HepG2 (cell line): ENCODE data around the gene ATR. TPM values are rescaled to one million over a fixed set of nuclear protein-coding genes. Genes with fewer than 3 reads are reported as not detected.

Experiments used
- ATAC-seq: fragments of 200-7000 bp; cut with Tn5 transposase; 3 replicates; pipeline ENCODE4 v1.9.1; 2020; ENCODE audit warnings: mild to moderate bottlenecking, moderate library complexity
- BruUV-seq: library from RNA; stranded (reverse); fragments of 400-500 nt; replicated peaks from 2 replicates; lab custom pipeline; 2021; lab: Mats Ljungman, UMichigan
- CTCF ChIA-PET: fragments of 300-600 bp; formaldehyde crosslinking; extraction: SDS; loops from one replicate; lab custom pipeline; 2021; ENCODE audit warnings: low total read pairs, inconsistent platforms, low intra/inter-chr PET ratio; lab: Yijun Ruan, JAX
- POLR2A ChIA-PET: fragments of 350-600 bp; sonication (Branson Sonifier 250); formaldehyde crosslinking; loops from one replicate; lab custom pipeline; 2020; ENCODE audit warnings: antibody characterized with exemption, inconsistent platforms; lab: Yijun Ruan, JAX
- DNase-seq: peaks from one replicate; pipeline ENCODE4 v3.0.0-alpha.2; 2015; ENCODE audit warnings: low spot score
- FAIRE-seq: peaks from 3 replicates; lab custom pipeline; 2011; peaks lifted over from hg19 to GRCh38; lab: Jason Lieb, UNC
- H2AFZ ChIP-seq: one replicate; pipeline ENCODE4 v1.6.1; 2011; ENCODE audit warnings: low read length, inconsistent platforms
- H3K27ac ChIP-seq: fragments of 300-600 bp; 3 replicates; pipeline ENCODE4 v1.8.0; 2011; ENCODE audit warnings: mixed run types, mild to moderate bottlenecking, mixed read lengths, low read length, inconsistent platforms; ENCODE audit not compliant: insufficient read depth; ENCODE audit errors: extremely low read length
- H3K27me3 ChIP-seq, 2 experiments: fragments of 200-600 bp in 1 of 2; 2 replicates in 1 of 2; 3 replicates in 1 of 2; pipeline versions ENCODE4 v1.6.0 to v1.8.0; 2011; ENCODE audit warnings: low read length in 2 of 2, mild to moderate bottlenecking in 2 of 2, moderate library complexity in 2 of 2, inconsistent platforms in 1 of 2; ENCODE audit not compliant: insufficient read depth in 2 of 2, control insufficient read depth in 1 of 2
- H3K36me3 ChIP-seq, 2 experiments: fragments of 200-600 bp in 1 of 2; replicated peaks in 1 of 2; 2 replicates in 1 of 2; 3 replicates in 1 of 2; pipeline versions ENCODE4 v1.5.1 to v1.8.0; 2011; ENCODE audit warnings: low read length in 2 of 2, inconsistent platforms in 1 of 2; ENCODE audit not compliant: insufficient read depth in 2 of 2, control insufficient read depth in 1 of 2
- H3K4me1 ChIP-seq: 2 replicates; pipeline ENCODE4 v1.5.1; 2012; ENCODE audit warnings: low read length, inconsistent platforms; ENCODE audit not compliant: insufficient read depth
- H3K4me2 ChIP-seq: 2 replicates; pipeline ENCODE4 v1.6.0; 2011; ENCODE audit warnings: low read depth, low read length, inconsistent platforms
- H3K4me3 ChIP-seq, 3 experiments: fragments of 200-600 bp in 1 of 3; sonication (generic), shearing (Covaris generic) in 1 of 3; replicated peaks in 1 of 3; 2 replicates each; pipeline ENCODE4 v1.5.1; 2011 to 2016; ENCODE audit warnings: low read length in 3 of 3, inconsistent platforms in 2 of 3, low read depth in 2 of 3, mild to moderate bottlenecking in 2 of 3, control low read depth in 1 of 3, mixed read lengths in 1 of 3; ENCODE audit not compliant: insufficient read depth in 1 of 3
- H3K79me2 ChIP-seq: one replicate; pipeline ENCODE4 v1.6.1; 2011; ENCODE audit warnings: low read length, inconsistent platforms; ENCODE audit not compliant: insufficient read depth
- H3K9ac ChIP-seq: 2 replicates; pipeline ENCODE4 v1.6.0; 2011; ENCODE audit warnings: mild to moderate bottlenecking, low read depth, low read length, inconsistent platforms; ENCODE audit not compliant: insufficient read depth
- H3K9me3 ChIP-seq: 2 replicates; pipeline ENCODE4 v1.5.1; 2012; ENCODE audit warnings: mild to moderate bottlenecking, low read length
- H4K20me1 ChIP-seq: 2 replicates; pipeline ENCODE4 v1.6.0; 2011; ENCODE audit warnings: inconsistent platforms, mild to moderate bottlenecking, low read length, moderate library complexity; ENCODE audit not compliant: insufficient read depth
- CHD2 ChIP-seq: IDR thresholded peaks from 2 replicates; pipeline ENCODE4 v1.6.1; 2011; ENCODE audit warnings: low read depth, low read length, improper control_type of control experiment
- DNMT3B ChIP-seq: conservative IDR thresholded peaks from 2 replicates; pipeline ENCODE4 v1.6.1; 2016; ENCODE audit warnings: missing biosample characterization, control low read depth
- DPF2 ChIP-seq: sonication (generic); formaldehyde crosslinking; IDR thresholded peaks from 2 replicates; pipeline ENCODE4 v1.4.0; 2020; ENCODE audit warnings: mild to moderate bottlenecking, low read depth, missing genetic modification reagents, borderline replicate concordance
- ELF4 ChIP-seq: sonication (generic); formaldehyde crosslinking; IDR thresholded peaks from 2 replicates; pipeline ENCODE4 v1.5.0; 2020; ENCODE audit warnings: missing genetic modification reagents, mild to moderate bottlenecking, moderate library complexity, borderline replicate concordance
- NONO ChIP-seq, 2 experiments: fragments of 450-650 bp in 1 of 2; sonication (generic) in 1 of 2; formaldehyde crosslinking in 1 of 2; IDR thresholded peaks in 1 of 2; conservative IDR thresholded peaks in 1 of 2; 2 replicates each; pipeline versions ENCODE4 v1.6.1 to v1.8.0; 2017 to 2022; ENCODE audit warnings: mild to moderate bottlenecking in 1 of 2, missing genetic modification reagents in 1 of 2, moderate library complexity in 1 of 2
- PPARG ChIP-seq: conservative IDR thresholded peaks from 2 replicates; pipeline ENCODE4 v1.6.1; 2016; ENCODE audit warnings: missing biosample characterization, missing genetic modification reagents
- REL ChIP-seq: sonication (generic); formaldehyde crosslinking; conservative IDR thresholded peaks from 2 replicates; pipeline ENCODE4 v1.8.0; 2022; ENCODE audit warnings: mild to moderate bottlenecking, missing genetic modification reagents, moderate library complexity
- RELA ChIP-seq: sonication (generic); formaldehyde crosslinking; IDR thresholded peaks from 2 replicates; pipeline ENCODE4 v1.4.0; 2020; ENCODE audit warnings: missing genetic modification reagents
- RXRA ChIP-seq: sonication (generic); formaldehyde crosslinking; IDR thresholded peaks from 2 replicates; pipeline ENCODE4 v1.5.1; 2020; ENCODE audit warnings: missing genetic modification reagents
- SALL1 ChIP-seq: sonication (generic); formaldehyde crosslinking; IDR thresholded peaks from 2 replicates; pipeline ENCODE4 v1.8.0; 2022; ENCODE audit warnings: mild to moderate bottlenecking, missing genetic modification reagents
- SIX4 ChIP-seq: sonication (generic); formaldehyde crosslinking; IDR thresholded peaks from 2 replicates; pipeline ENCODE4 v1.4.0; 2020; ENCODE audit warnings: missing genetic modification reagents
- ZBTB14 ChIP-seq: sonication (generic); formaldehyde crosslinking; IDR thresholded peaks from 2 replicates; pipeline ENCODE4 v1.4.0; 2020; ENCODE audit warnings: missing genetic modification reagents
- ZFP1 ChIP-seq: IDR thresholded peaks from 2 replicates; pipeline ENCODE4 v1.6.1; 2016
- ZFP62 ChIP-seq: sonication (generic); formaldehyde crosslinking; IDR thresholded peaks from 2 replicates; pipeline ENCODE4 v1.4.0; 2020; ENCODE audit warnings: missing genetic modification reagents
- ZNF10 ChIP-seq: sonication (generic); formaldehyde crosslinking; IDR thresholded peaks from 2 replicates; pipeline ENCODE4 v1.4.0; 2020; ENCODE audit warnings: mild to moderate bottlenecking, low read depth, missing genetic modification reagents, borderline replicate concordance
- ZNF20 ChIP-seq: sonication (generic); formaldehyde crosslinking; IDR thresholded peaks from 2 replicates; pipeline ENCODE4 v1.4.0; 2020; ENCODE audit warnings: mild to moderate bottlenecking, moderate library complexity, missing genetic modification reagents
- ZNF451 ChIP-seq: sonication (generic); formaldehyde crosslinking; IDR thresholded peaks from 2 replicates; pipeline ENCODE4 v1.5.0; 2020; ENCODE audit warnings: mild to moderate bottlenecking, missing genetic modification reagents
- ZNF558 ChIP-seq: sonication (generic); formaldehyde crosslinking; IDR thresholded peaks from 2 replicates; pipeline ENCODE4 v1.9.0; 2022; ENCODE audit warnings: mild to moderate bottlenecking, missing genetic modification reagents, borderline replicate concordance
- ZNF614 ChIP-seq: IDR thresholded peaks from 2 replicates; pipeline ENCODE4 v1.6.1; 2018; ENCODE audit warnings: missing biosample characterization, missing genetic modification reagents, inconsistent platforms, borderline replicate concordance
- ZNF678 ChIP-seq: sonication (generic); formaldehyde crosslinking; IDR thresholded peaks from 2 replicates; pipeline ENCODE4 v1.4.0; 2020; ENCODE audit warnings: mild to moderate bottlenecking, missing genetic modification reagents
- WGBS: methylation state at CpG from one replicate; pipeline ENCODE4 v1.1.6; 2017; ENCODE audit warnings: low lambda C conversion rate; 5-methylcytosine and 5-hydroxymethylcytosine counted together
- in situ Hi-C: cut with HindIII; loops from 2 replicates; pipeline ENCODE4 v1.10.0; 2017; ENCODE audit warnings: low pct_unique_long_range_greater_than_20kb; ENCODE audit not compliant: extremely low pct_ligation_motif_present
- intact Hi-C: fragments of 100-400 bp; cut with micrococcal nuclease; formaldehyde crosslinking; loops from one replicate; pipeline ENCODE4 v1.10.0; 2022; ENCODE audit not compliant: unreplicated experiment
- polyA plus RNA-seq, 8 experiments: library from polyadenylated mRNA; depleted of rRNA in 3 of 8; stranded (reverse) in 7 of 8; unstranded in 1 of 8; fragments of >200 nt; fragmentation: Illumina TruSeq in 4 of 8; extraction: Trizol in 4 of 8; gene quantifications; 2 replicates each; pipeline versions ENCODE4 v1.2.1 to v1.2.3, GENCODE V29; 2011 to 2016; ENCODE audit warnings: low read depth in 4 of 8, missing spikeins in 1 of 8, mixed read lengths in 1 of 8; ENCODE audit not compliant: insufficient read depth in 1 of 8
- total RNA-seq, 5 experiments: library from RNA; depleted of rRNA; stranded (reverse); fragments of >200 nt; fragmentation: Illumina TruSeq; extraction: Trizol; gene quantifications; 2 replicates each; pipeline ENCODE4 v1.2.3, GENCODE V29; 2016; ENCODE audit warnings: low read depth in 1 of 5
- TF ChIP-seq, protein P1 (sequence below): sonication (generic); formaldehyde crosslinking; IDR thresholded peaks from 2 replicates; pipeline ENCODE4 v1.5.1; 2020; ENCODE audit warnings: mild to moderate bottlenecking, missing genetic modification reagents, moderate library complexity

ATR gene
- total and polyA plus RNA-seq, 2 of the 13 experiments (the other 11 are each of a cell fraction or from before 2014, with no cell fraction given) = 6.6 to 17.0 TPM

GRCh38 chr3:142447852-142448823, 130.4 kb downstream of the ATR start, which contains the start of gene XRN1:
XRN1 (minus strand) TSS chr3:142448037; CDS start chr3:142447944, 93 bp downstream.
- CTCF ChIA-PET = no interaction called here
- POLR2A ChIA-PET = interaction anchor here (0.6 to 1.4 kb wide), 2 partner anchors 131 to 151 kb away, joined by 3 to 5 read pairs; partner anchors contain the start of gene ATR
- peak within 1 kb of the TSS; percentile 96 for H2AFZ ChIP-seq
- intact Hi-C loops (loop anchor here (10.0 kb wide), 1 partner anchor 127 kb away; the partner anchor contains the start of gene ATR), in situ Hi-C loops (no loop called here)
- BruUV-seq = TSS peak; percentile 95
- peaks cover 0 to 4% of the 10 kb centered on the region in 2 experiments; a peak in 1 of 5 replicates for H3K27me3 ChIP-seq
- peaks cover 46% of the 10 kb centered on the region for H3K79me2 ChIP-seq
- peak within 1 kb of the TSS; percentile 97 to 100 (median 99) for H3K4me3 ChIP-seq
- H4K20me1 ChIP-seq = peaks cover 6% of the 10 kb centered on the region
- FAIRE-seq (peak; percentile 71), ATAC-seq (peak; percentile 99), DNase-seq (peak; percentile 86)
- peaks cover 0 to 7% of the 10 kb centered on the region in 2 experiments; a peak in 2 of 5 replicates for H3K36me3 ChIP-seq
- peak within 1 kb of the TSS; percentile 99 for H3K9ac ChIP-seq
- H3K4me2 ChIP-seq = peak within 1 kb of the TSS; percentile 81
- peaks cover 35% of the 10 kb centered on the region for H3K4me1 ChIP-seq
- H3K27ac ChIP-seq = peak within 1 kb of the TSS; percentile 96
- no peaks in the 10 kb centered on the region for H3K9me3 ChIP-seq
- 23% methylated on average over 20 of the region's 52 CpGs for WGBS
- TF ChIP-seq, protein P1, sequence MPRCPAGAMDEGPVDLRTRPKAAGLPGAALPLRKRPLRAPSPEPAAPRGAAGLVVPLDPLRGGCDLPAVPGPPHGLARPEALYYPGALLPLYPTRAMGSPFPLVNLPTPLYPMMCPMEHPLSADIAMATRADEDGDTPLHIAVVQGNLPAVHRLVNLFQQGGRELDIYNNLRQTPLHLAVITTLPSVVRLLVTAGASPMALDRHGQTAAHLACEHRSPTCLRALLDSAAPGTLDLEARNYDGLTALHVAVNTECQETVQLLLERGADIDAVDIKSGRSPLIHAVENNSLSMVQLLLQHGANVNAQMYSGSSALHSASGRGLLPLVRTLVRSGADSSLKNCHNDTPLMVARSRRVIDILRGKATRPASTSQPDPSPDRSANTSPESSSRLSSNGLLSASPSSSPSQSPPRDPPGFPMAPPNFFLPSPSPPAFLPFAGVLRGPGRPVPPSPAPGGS (CRISPR knock-in tag) = peak; percentile 89
- TF ChIP-seq DNMT3B (no peak), SIX4 (CRISPR knock-in tag) (0 out of 2 replicates have a peak, but pooled peaks have one; percentile 20), ZFP62 (CRISPR knock-in tag) (no peak), SALL1 (CRISPR knock-in tag) (peak; percentile 67), NONO (IDR thresholded peaks at IDR 0.05) (no peak), NONO (CRISPR knock-in tag; conservative IDR thresholded peaks at IDR 0.05) (peak; percentile 48; the same call in 1 of the 2 replicates), ZNF451 (CRISPR knock-in tag) (0 out of 2 replicates have a peak, but pooled peaks have one; percentile 18), ZNF614 (CRISPR knock-in tag) (no peak; the same call in 1 of the 2 replicates), ZNF678 (CRISPR knock-in tag) (no peak), ELF4 (CRISPR knock-in tag) (no peak), DPF2 (CRISPR knock-in tag) (no peak), REL (CRISPR knock-in tag) (no peak), PPARG (CRISPR knock-in tag) (peak; percentile 14; the same call in 1 of the 2 replicates), CHD2 (peak; percentile 82), ZNF10 (no peak), ZNF20 (CRISPR knock-in tag) (0 out of 2 replicates have a peak, but pooled peaks have one; percentile 58), ZFP1 (CRISPR knock-in tag) (0 out of 2 replicates have a peak, but pooled peaks have one; percentile 42), ZNF558 (no peak), ZBTB14 (CRISPR knock-in tag) (no peak), RELA (CRISPR knock-in tag) (no peak), RXRA (CRISPR knock-in tag) (peak; percentile 47; the same call in 1 of the 2 replicates)
